Measurements from ENCODE around the gene RYR2.
"Not testable (repeated sequence)": the region's sequence is repeated elsewhere in the genome, so short reads cannot be mapped to it uniquely, and the experiment has no call there.

The RYR2 gene

DNA sequence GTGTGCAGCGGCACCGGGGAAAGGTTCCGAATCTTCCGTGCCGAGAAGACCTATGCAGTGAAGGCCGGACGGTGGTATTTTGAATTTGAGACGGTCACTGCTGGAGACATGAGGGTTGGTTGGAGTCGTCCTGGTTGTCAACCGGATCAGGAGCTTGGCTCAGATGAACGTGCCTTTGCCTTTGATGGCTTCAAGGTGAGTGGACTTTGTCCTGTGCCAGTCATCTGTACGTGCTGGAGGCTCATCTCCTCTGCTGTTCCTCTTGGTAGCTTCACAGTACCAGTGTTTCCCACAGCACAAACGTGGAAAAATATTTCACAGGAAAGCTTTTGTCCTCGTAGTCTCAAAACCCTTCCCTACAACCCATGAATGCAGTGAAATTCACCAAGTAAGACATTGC lies 524.6 kb downstream of the RYR2 start:
- no peak for DNase-seq (ENCODE audit: low spot score)

DNA sequence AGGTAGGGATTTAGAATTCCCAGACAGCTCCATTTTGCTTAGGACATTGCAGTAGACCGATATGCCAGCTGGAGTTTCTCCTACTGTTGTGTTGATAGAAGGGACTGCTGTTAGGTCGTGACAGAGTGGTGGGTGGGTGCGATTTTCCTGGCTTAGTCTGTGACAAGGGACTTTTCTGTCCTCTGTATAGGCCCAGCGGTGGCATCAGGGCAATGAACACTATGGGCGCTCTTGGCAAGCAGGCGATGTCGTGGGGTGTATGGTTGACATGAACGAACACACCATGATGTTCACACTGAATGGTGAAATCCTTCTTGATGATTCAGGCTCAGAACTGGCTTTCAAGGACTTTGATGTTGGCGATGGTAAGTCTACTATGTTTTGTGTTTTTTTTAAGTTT lies 527.0 kb downstream of the RYR2 start:
- DNase-seq (ENCODE audit: low spot score) = no peak

- no peak for DNase-seq (ENCODE audit: low spot score)
Observed at GRCh38 chr1:237570530-237570929, 528.5 kb downstream of the RYR2 start.

DNA sequence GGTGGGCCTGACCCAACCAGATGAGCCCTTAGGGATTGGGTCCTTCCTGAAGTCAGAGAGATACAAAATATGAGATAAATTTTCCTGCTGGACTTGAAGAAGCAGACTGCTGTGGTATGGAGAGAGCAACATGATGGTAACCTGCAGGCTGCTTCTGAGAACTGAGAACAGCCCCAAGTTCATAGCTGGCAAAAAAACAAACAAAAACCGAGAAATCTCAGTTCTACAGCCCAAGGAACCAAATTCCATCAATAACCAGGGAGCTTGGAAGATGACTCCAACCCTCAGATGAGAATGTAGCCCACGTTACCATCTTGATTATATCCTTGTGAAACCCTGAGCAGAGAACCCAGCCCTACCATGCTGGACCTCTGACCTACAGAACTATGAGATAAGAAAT lies 532.6 kb downstream of the RYR2 start:
- DNase-seq (ENCODE audit: low spot score) = no peak

DNA sequence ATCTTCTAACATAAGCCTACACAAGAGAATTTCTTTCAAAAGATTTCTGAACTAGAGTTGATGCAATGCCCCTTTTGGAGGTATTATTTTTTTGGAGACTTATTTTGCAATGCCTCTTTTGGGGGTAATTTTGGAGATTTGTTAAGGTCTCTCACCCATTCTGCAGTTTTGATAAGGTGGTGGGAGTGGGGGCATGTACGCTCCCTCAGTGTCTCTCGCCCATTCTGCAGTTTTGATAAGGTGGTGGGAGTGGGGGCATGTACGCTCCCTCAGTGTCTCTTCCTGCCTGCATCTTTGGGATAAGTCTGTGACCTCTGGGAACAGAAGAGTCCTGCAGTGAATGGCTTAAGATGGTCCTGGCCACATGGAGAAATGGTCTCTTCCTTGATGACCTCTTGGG lies 536.6 kb downstream of the RYR2 start:
- no peak for DNase-seq (ENCODE audit: low spot score)

- DNase-seq (ENCODE audit: low spot score) = no peak
Observed at GRCh38 chr1:237580726-237581125, 538.7 kb downstream of the RYR2 start.

GRCh38 chr1:237583270-237583669 lies 541.3 kb downstream of the RYR2 start:
- no peak for DNase-seq (ENCODE audit: low spot score)

DNA sequence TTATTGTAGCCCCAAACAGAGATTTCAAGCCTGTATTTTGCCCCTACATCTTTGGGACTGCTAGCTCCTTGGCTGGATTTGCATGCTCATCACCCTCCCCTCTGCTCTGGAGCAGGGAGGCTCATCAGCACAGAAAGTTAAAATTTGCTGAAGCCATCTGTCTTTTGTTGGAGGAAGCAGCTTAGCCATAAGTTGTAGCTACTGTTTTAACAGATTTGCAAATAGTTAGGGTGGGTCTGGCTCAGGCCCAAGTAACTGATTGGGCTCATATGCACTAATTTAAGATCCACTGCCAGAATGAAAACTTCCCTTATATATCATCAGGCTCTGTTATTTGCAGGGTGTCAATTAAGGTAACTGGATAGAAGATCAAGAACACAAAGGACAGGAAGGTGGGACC lies 541.8 kb downstream of the RYR2 start:
- DNase-seq (ENCODE audit: low spot score) = no peak

GRCh38 chr1:237590386-237590785 lies 548.4 kb downstream of the RYR2 start:
- no peak for DNase-seq (ENCODE audit: low spot score)

- no peak for DNase-seq (ENCODE audit: low spot score)
Observed at GRCh38 chr1:237591353-237591752, 549.4 kb downstream of the RYR2 start.

DNA sequence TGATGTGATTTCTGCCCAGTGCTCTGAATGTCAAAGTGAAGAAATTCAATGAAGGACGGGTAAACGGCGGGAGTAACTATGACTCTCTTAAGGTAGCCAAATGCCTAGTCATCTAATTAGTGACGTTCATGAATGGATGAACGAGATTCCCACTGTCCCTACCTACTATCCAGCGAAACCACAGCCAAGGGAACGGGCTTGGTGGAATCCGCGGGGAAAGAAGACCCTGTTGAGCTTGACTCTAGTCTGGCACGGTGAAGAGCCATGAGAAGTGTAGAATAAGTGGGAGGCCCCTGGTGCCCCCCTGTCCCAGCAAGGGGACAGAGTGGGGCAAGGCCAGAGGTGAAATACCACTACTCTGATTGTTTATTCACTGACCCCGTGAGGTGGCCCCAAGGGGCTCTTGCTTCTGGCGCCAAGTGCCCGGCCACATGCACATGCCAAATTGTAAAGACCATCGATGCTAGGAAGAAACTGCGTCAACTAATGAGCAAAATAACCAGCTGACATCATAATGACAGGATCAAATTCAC lies 561.1 kb downstream of the RYR2 start:
- not testable (repeated sequence) for DNase-seq (ENCODE audit: low spot score)

DNA sequence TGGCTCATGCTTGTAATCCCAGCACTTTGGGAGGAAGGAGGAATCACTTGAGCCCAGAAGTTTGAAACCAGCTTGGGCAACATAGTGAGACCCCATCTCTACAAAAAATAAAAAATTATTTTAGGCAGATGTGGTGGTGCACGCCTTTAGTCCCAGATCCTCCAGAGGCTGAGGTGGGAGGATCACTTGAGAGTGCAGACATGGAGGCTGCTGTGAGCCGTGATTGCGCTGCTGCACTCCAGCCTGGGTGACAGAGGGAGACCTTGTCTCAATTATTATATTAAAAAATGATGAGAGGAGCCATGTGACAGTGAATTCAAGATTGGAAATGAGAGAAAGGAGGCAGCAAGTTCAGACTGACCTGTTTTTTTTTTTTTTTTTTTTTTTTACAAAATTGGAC lies 566.4 kb downstream of the RYR2 start:
- no peak for DNase-seq (ENCODE audit: low spot score)

- DNase-seq (ENCODE audit: low spot score) = no peak
Observed at GRCh38 chr1:237610157-237610556, 568.2 kb downstream of the RYR2 start.

DNA sequence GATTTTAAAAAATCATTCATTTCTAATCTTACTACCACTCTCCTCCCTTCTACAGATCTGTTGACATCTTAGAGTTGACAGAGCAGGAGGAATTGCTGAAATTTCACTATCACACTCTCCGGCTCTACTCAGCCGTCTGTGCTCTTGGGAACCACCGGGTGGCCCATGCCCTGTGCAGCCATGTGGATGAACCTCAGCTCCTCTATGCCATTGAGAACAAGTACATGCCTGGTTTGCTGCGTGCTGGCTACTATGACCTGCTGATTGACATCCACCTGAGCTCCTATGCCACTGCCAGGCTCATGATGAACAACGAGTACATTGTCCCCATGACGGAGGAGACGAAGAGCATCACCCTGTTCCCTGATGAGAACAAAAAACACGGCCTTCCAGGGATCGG lies 572.0 kb downstream of the RYR2 start:
- no peak for DNase-seq (ENCODE audit: low spot score)

DNA sequence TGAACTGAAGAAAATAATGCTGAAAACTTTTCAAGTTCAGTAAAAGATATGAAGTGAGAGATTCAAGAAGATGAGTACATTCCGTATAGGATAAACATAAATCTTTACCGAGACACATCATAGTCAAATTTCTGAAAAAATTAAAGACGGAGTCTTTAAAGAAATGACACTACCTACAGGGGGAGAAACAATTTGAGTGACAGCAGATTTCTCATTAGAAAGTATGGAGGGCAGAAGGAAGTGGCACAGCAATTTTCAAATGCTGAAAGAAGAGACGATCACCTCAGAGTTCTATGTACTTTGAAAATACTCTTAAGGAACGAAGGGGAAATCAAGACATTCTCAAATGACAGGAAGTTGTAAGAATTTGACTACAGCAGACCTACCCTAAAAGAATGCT lies 577.6 kb downstream of the RYR2 start:
- no peak for DNase-seq (ENCODE audit: low spot score)

DNA sequence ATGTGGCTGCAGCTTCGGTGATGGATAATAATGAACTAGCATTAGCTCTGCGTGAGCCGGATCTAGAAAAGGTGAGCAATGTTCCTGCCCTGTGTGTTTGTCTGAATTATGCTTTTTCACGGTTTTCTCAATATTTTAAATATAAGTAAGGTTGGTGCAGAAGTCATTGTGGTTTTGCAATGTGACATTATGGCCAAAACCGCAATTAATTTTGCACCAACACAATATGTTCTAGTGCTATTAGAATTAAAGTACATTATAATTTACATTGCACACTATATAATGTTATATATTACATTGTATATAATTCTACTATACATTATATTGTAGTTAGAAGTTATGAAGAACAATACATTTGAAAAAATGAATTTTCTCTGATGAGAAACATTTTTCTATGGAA lies 592.9 kb downstream of the RYR2 start:
- no peak for DNase-seq (ENCODE audit: low spot score)

DNA sequence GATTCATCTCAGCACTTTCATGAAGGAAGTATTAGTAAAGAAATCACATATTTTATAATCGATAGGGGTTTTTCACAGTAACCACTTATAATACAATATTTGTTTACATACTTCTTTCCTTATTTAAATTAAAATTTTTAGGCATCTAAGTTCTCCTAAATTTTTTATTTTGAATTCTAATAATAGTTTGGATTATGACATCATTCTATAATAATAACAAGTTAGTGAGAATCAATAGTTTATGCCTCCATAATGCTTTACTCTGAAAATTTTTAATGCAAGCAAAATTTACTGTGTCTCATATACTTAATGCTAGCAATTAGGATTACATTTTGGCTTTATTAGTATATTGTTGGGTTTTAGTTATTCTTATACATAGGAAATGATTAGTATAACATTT lies 596.6 kb downstream of the RYR2 start:
- DNase-seq (ENCODE audit: low spot score) = no peak

- no peak for DNase-seq (ENCODE audit: low spot score)
Observed at GRCh38 chr1:237640011-237640671, 598.2 kb downstream of the RYR2 start.

- no peak for DNase-seq (ENCODE audit: low spot score)
Observed at GRCh38 chr1:237640966-237641365, 599.0 kb downstream of the RYR2 start.

DNA sequence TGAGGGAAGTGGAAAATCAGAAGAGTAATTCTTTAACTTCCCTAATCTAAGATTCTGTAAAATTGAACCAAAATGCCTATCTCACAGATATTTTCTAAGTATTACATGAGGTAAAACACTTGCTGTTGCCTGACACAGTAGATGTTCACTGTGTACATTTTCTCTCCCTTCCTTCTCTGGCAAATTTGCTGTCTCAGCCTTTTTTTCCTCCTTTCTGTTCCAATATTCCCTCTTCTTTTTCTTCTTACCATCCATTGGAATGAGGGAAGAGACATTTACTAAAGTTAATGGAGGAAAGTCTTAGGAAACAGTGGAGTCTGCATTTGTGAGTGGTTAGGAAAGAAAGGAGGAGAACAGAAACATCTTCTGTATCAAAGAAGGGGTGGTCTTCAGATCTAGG lies 608.8 kb downstream of the RYR2 start:
- no peak for DNase-seq (ENCODE audit: low spot score)

DNA sequence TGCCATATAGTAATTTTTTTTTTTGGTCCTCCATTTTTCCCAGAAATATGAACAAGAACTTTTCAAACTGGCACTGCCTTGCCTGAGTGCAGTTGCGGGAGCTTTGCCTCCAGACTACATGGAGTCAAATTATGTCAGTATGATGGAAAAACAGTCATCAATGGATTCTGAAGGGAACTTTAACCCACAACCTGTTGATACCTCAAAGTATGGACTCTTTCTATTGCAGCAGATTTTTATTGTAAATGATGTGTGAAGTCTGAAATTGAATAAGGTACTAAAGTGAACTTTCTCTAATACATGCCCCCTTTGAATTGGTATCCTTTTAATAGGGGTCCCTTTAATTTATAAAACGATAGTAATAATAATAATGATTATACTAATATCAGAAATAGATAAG lies 613.8 kb downstream of the RYR2 start:
- no peak for DNase-seq (ENCODE audit: low spot score)

DNA sequence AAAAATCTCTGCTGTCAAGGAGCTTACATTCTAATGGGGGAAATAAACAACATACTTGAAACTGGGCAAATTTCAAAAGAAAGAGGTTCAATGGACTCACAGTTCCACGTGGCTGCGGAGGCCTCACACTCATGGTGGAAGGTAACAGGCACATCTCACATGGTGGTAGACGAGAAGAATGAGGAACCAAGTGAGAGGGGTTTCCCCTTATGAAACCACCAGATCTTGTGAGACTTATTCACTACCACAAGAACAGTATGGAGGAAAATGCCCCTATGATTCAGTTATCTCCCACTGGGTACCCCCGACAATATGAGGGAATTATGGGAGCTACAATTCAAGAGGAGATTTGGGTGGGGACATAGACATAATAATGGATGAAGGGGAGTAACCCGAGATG lies 622.4 kb downstream of the RYR2 start:
- no peak for DNase-seq (ENCODE audit: low spot score)

- DNase-seq (ENCODE audit: low spot score) = no peak
Observed at GRCh38 chr1:237670302-237670701, 628.3 kb downstream of the RYR2 start.

DNA sequence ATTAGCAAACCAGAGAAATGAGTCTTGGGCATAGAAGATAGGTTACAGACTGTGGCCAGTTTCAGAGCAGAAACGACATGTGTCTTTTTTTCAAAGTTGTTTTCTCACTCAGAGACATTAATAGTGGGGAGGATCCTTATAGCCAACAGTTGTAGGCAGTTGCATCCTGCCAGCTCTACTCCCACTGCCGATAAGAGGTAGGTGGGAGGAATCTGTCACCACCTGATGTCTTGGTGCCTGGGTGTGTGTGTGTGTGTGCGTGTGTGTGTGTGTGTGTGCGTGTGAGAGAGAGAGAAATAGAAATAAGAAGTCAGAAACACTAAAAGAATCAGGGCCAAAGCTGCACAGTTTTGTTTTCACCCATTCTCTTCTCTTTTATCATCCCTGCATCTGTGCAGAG lies 629.3 kb downstream of the RYR2 start:
- no peak for DNase-seq (ENCODE audit: low spot score)

- no peak for DNase-seq (ENCODE audit: low spot score)
Observed at GRCh38 chr1:237671935-237672334, 630.0 kb downstream of the RYR2 start.

All from kidney capillary endothelial cell (primary cell).